Measurements from ENCODE around the gene PIPOX. TPM values are rescaled to one million over a fixed set of nuclear protein-coding genes. Genes with fewer than 3 reads are reported as not detected.

Gene PIPOX
- total and polyA plus RNA-seq, 2 of the 8 experiments (the other 6 are each of a cell fraction or from before 2014, with no cell fraction given): 57.2 to 99.6 TPM

DNA sequence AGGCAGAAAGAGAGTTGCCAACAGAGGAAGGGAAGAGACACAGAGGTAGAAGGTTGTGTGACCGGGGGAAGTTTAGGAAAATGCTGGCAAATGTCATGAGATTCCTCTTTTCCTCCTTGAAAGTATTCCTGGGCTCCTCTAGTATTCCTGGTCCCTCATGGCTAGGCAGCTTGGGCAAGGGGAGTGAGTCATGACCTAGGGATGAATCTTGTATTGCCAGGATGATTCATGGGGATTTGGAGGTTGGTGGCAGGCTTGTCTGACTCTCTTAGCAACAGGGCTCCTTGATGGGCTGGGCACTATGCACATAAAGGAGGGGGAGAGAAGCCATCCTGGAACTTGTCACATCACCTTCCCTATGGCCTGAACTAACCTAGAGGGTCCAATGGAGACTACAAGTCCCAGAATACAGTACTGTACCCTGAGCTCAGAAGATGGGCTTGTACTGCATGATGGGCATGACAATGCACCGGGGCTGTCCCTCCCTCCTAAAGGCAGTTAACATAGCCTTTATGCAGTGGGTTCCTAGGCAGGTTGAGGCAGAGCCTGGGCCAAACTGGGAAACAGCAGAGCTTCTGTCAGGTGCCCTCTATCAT, 35.0 kb upstream of the PIPOX start:
- H3K4me1 ChIP-seq (replicated peaks in 1 of 4; ENCODE audit: control insufficient read depth in 3 of 4, insufficient read depth in 4 of 4, low read length in 3 of 4): peaks cover 19 to 48% (median 28%) of the 10 kb centered on the region in 4 experiments
- no peak overlapping the region for H4K5ac ChIP-seq (ENCODE audit: insufficient read length, low read depth, low read length)
- no peak overlapping the region for H3K56ac ChIP-seq (replicated peaks; ENCODE audit: insufficient read length, low read depth, low read length)
- H3K23me2 ChIP-seq (ENCODE audit: low read depth, low read length): peaks cover 2% of the 10 kb centered on the region; the same call in 1 of the 2 replicates
- H2BK5ac ChIP-seq (ENCODE audit: low read depth, low read length): peak overlapping the region; percentile 49; the same call in 1 of the 2 replicates
- peak overlapping the region; percentile 84 for H2BK20ac ChIP-seq (ENCODE audit: low read length)
- CTCF ChIA-PET (ENCODE audit: partially characterized antibody): interaction anchor here (0.9 to 17.9 kb wide), 18 partner anchors 9 to 137 kb away, joined by 3 to 239 read pairs (median 6); no protein-coding TSS in a partner anchor
- no peak overlapping the region for H3K18ac ChIP-seq (ENCODE audit: extremely low read depth, low read length)
- FAIRE-seq: no peak
- no peak overlapping the region; the same call in 1 of the 2 replicates for H2BK15ac ChIP-seq (ENCODE audit: low read length)
- POLR2A ChIA-PET (ENCODE audit: partially characterized antibody): interaction anchor here (0.9 to 4.6 kb wide), 5 partner anchors 11 to 101 kb away, joined by 3 to 31 read pairs (median 9); no protein-coding TSS in a partner anchor
- H3K36me3 ChIP-seq (ENCODE audit: control insufficient read depth in 2 of 4, insufficient read depth in 4 of 4, low read length in 3 of 4): no peaks in the 10 kb centered on the region
- H3K27me3 ChIP-seq (replicated peaks in 1 of 4; ENCODE audit: control insufficient read depth in 3 of 4, extremely low read depth in 1 of 4, insufficient read depth in 3 of 4, low read length in 3 of 4): peaks cover 6 to 25% (median 20%) of the 10 kb centered on the region in 4 experiments; a peak in 6 of 7 replicates
- H3K27ac ChIP-seq (ENCODE audit: low read depth, low read length): no peak overlapping the region
- no peaks in the 10 kb centered on the region for H3K9me3 ChIP-seq (ENCODE audit: insufficient read depth in 2 of 2, low read depth in 1 of 2, low read length in 1 of 2)
- no peak overlapping the region for H2AFZ ChIP-seq (ENCODE audit: low read length)
- H3K4me3 ChIP-seq (ENCODE audit: extremely low read depth in 1 of 4, insufficient read depth in 2 of 4, low read depth in 3 of 4, low read length in 4 of 4): no peak overlapping the region
- no peaks in the 10 kb centered on the region for H3K79me1 ChIP-seq (ENCODE audit: low read depth, low read length)
- no peak overlapping the region for H4K91ac ChIP-seq (replicated peaks; ENCODE audit: insufficient read length, low read length)
- no peaks in the 10 kb centered on the region for H3K79me2 ChIP-seq (ENCODE audit: control insufficient read depth in 1 of 2, insufficient read depth in 2 of 2, low read length in 2 of 2)
- no peak overlapping the region for H3K4me2 ChIP-seq (ENCODE audit: insufficient read depth in 1 of 2, low read depth in 2 of 2, low read length in 2 of 2)
- H3K23ac ChIP-seq (ENCODE audit: insufficient read length): no peak overlapping the region
- H3K14ac ChIP-seq (ENCODE audit: insufficient read length): no peak overlapping the region
- H4K8ac ChIP-seq (ENCODE audit: extremely low read depth, insufficient read depth, low read length): no peak overlapping the region
- H2BK120ac ChIP-seq (replicated peaks; ENCODE audit: low read depth, low read length): no peak overlapping the region
- peak overlapping the region; percentile 69; the same call in 1 of the 2 replicates for H2BK12ac ChIP-seq (ENCODE audit: low read depth, low read length)
- H4K20me1 ChIP-seq (replicated peaks in 1 of 2; ENCODE audit: control insufficient read depth in 1 of 2, insufficient read depth in 2 of 2, low read length in 2 of 2): no peaks in the 10 kb centered on the region
- H3K9ac ChIP-seq (replicated peaks in 1 of 4; ENCODE audit: extremely low read depth in 1 of 4, low read depth in 3 of 4, low read length in 3 of 4): no peak overlapping the region
- H3K4ac ChIP-seq (replicated peaks; ENCODE audit: insufficient read length, low read depth, low read length): no peak overlapping the region
- 83% methylated on average over 2 of the region's 2 CpGs; no CpG with 5 or more reads in 1 of the 2 experiments for WGBS, 2 experiments (ENCODE audit: extremely low coverage in 1 of 2, insufficient coverage in 1 of 2, insufficient read length in 1 of 2, insufficient replicate concordance in 2 of 2, low coverage in 1 of 2, low lambda C conversion rate in 2 of 2, missing lambda C conversion rate in 1 of 2)
- no peak overlapping the region for H2AK5ac ChIP-seq (ENCODE audit: low read depth, low read length)
- DNase-seq (ENCODE audit: low read depth in 1 of 2, low spot score in 2 of 2): no peak
- TF ChIP-seq, protein P1, sequence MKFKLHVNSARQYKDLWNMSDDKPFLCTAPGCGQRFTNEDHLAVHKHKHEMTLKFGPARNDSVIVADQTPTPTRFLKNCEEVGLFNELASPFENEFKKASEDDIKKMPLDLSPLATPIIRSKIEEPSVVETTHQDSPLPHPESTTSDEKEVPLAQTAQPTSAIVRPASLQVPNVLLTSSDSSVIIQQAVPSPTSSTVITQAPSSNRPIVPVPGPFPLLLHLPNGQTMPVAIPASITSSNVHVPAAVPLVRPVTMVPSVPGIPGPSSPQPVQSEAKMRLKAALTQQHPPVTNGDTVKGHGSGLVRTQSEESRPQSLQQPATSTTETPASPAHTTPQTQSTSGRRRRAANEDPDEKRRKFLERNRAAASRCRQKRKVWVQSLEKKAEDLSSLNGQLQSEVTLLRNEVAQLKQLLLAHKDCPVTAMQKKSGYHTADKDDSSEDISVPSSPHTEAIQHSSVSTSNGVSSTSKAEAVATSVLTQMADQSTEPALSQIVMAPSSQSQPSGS (IDR thresholded peaks at IDR 0.05; ENCODE audit: low read length): no peak
- TF ChIP-seq SP2 (IDR thresholded peaks at IDR 0.05; ENCODE audit: low read length) (no peak), CTCF (IDR thresholded peaks at IDR 0.05; ENCODE audit: control extremely low read depth in 1 of 3, insufficient read depth in 1 of 3, low read depth in 1 of 3, low read length in 3 of 3) (no peak), BCL11A (IDR thresholded peaks at IDR 0.05; ENCODE audit: low read depth in 2 of 2, low read length in 2 of 2) (no peak), KDM4A (IDR thresholded peaks at IDR 0.05; ENCODE audit: low read depth, low read length, severe bottlenecking) (no peak), SP1 (IDR thresholded peaks at IDR 0.05; ENCODE audit: low read depth, low read length) (no peak), CHD1 (IDR thresholded peaks at IDR 0.05; ENCODE audit: low read depth, low read length) (no peak), RFX5 (IDR thresholded peaks at IDR 0.05; ENCODE audit: borderline replicate concordance, low read depth, low read length) (no peak)
